Pancreas (tissue), 10 donors: ENCODE results near the gene LSAMP. TPM values are rescaled to one million over a fixed set of nuclear protein-coding genes. Genes with fewer than 3 reads are reported as not detected.

ENCODE experiments used
- ATAC-seq, 4 donors: fragments of 200-7000 bp; cut with Tn5 transposase; one replicate each; pipeline versions ENCODE4 v1.8.0 to v1.9.1; 2020; ENCODE audit warnings: mild to moderate bottlenecking in 4 of 4, moderate library complexity in 4 of 4
- DNase-seq, 6 donors: peaks; one replicate each; pipeline ENCODE4 v3.0.0-alpha.2; 2020
- FAIRE-seq: peaks from 2 replicates; lab custom pipeline; 2012; peaks lifted over from hg19 to GRCh38; lab: Jason Lieb, UNC
- H3K27ac ChIP-seq, 4 donors: fragments of 200-600 bp; sonication (generic); 1 replicate in 3 of 4; 2 replicates in 1 of 4; pipeline versions ENCODE4 v1.5.0 to v1.8.0; 2020
- H3K27me3 ChIP-seq, 4 donors: fragments of 200-600 bp; one replicate each; pipeline ENCODE4 v1.8.0; 2021
- H3K36me3 ChIP-seq, 3 donors: fragments of 200-600 bp; sonication (generic) in 1 of 3; one replicate each; pipeline versions ENCODE4 v1.5.0 to v1.8.0; 2020 to 2021
- H3K4me1 ChIP-seq, 3 donors: fragments of 200-600 bp; one replicate each; pipeline ENCODE4 v1.8.0; 2021
- H3K4me3 ChIP-seq, 4 donors: fragments of 200-600 bp; sonication (generic) in 2 of 4; one replicate each; pipeline versions ENCODE4 v1.5.0 to v1.8.0; 2020 to 2021
- H3K9me3 ChIP-seq, 4 donors: fragments of 200-600 bp; one replicate each; pipeline ENCODE4 v1.8.0; 2021
- WGBS, 2 donors: extraction: QIAGEN DNeasy Blood & Tissue Kit; methylation state at CpG; one replicate each; pipeline ENCODE4 v1.1.7; 2013; 5-methylcytosine and 5-hydroxymethylcytosine counted together
- intact Hi-C, 3 donors: fragments of 100-400 bp; cut with DNase I; formaldehyde crosslinking; loops; one replicate each; pipeline versions ENCODE4 v1.11.1 to v1.14.2; 2022
- polyA plus RNA-seq, 2 donors: library from polyadenylated mRNA; stranded (reverse); fragments of 200-250 nt; gene quantifications; one replicate each; pipeline ENCODE4 v1.2.3, GENCODE V29; 2013
- total RNA-seq, 6 donors: library from RNA; stranded (reverse); fragmentation: NEBNext Ultra II Directional in 4 of 6; extraction: Animal tissue kit (Norgen Biotek cat#: 25700) in 4 of 6; gene quantifications; one replicate each; pipeline versions ENCODE4 v1.2.1 to v1.2.4, GENCODE V29; 2021 to 2023
- TF ChIP-seq, protein P1 (sequence below), 4 donors: fragments of 200-600 bp; sonication (generic) in 3 of 4; IDR thresholded peaks; one replicate each; pipeline versions ENCODE4 v1.5.0 to v1.8.0; 2021; ENCODE audit warnings: antibody characterized with exemption in 4 of 4
- donor health status: healthy with polysubstance abuse.
- donor health status: DM: no; HTN: no; CAD: no; lungs with moderate emphysema.
- donor health status: DM: no; HTN: no; CAD: no.
- donor health status: control.
- donor health status: control.
- donor health status: Bipolar disorder and iron deficiency.
- donor health status: DM: yes; HTN: yes; CAD: no.
- donor health status: DM: no; HTN: no; CAD: no.
- donor health status: DM: no; HTN: no; CAD: no.
- donor health status: DM: yes; HTN: yes; CAD: no.

LSAMP gene
- total and polyA plus RNA-seq, 8 donors = 0.51 to 5.5 (median 1.5) TPM

DNA sequence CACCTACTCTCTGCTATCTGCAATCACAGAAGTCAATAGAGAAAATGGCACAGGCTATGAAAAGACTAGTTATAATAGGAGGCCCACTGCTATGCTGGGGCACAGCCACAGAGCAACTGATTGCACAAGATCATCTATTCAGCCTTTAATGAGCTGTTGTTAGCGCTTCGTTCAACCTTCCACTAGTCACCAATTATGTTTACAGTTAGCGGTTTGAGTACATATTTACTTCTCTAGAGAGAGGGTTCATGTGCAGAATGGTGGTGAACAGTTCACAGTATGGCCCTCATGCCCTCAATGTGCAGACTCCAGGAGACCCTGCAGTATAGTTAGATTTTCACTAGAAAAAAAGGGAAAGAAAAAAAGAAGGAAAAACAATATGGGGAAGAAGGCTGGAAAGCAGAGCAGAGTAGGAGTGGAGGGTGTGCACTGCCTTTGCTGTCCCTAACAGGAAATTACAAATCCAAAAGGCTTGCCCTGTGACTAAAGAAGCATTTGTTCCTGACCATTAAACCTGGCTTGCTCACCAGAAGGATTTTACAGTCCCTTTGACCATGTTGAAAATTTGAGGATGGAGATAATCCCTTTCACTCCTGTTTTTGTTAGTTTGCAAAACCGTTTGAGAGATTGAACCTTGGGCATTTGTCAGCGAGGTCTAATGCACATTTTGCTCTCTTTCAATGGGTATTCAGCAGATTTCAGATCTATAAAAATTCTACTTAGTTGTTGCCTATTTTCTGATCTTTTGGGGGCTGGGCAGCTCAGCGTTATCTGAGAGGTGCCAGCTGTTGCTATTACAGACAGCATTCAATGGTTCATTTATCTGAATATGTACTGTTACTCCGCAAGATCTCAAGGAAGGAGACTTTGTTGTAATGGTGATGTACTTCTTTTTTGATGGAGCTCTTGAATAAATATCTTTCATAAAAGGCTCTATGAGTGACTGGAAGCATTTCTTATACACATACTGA is 296.1 kb downstream of the LSAMP start:
- Histone ChIP-seq H3K36me3 (no peaks in the 10 kb centered on the region), H3K9me3 (no peaks in the 10 kb centered on the region), H3K27me3 (no peaks in the 10 kb centered on the region), H3K4me3 (no peak overlapping the region), H3K4me1 (no peaks in the 10 kb centered on the region), H3K27ac (no peak overlapping the region)
- TF ChIP-seq, protein P1, sequence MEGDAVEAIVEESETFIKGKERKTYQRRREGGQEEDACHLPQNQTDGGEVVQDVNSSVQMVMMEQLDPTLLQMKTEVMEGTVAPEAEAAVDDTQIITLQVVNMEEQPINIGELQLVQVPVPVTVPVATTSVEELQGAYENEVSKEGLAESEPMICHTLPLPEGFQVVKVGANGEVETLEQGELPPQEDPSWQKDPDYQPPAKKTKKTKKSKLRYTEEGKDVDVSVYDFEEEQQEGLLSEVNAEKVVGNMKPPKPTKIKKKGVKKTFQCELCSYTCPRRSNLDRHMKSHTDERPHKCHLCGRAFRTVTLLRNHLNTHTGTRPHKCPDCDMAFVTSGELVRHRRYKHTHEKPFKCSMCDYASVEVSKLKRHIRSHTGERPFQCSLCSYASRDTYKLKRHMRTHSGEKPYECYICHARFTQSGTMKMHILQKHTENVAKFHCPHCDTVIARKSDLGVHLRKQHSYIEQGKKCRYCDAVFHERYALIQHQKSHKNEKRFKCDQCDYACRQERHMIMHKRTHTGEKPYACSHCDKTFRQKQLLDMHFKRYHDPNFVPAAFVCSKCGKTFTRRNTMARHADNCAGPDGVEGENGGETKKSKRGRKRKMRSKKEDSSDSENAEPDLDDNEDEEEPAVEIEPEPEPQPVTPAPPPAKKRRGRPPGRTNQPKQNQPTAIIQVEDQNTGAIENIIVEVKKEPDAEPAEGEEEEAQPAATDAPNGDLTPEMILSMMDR (IDR thresholded peaks at IDR 0.05) = no peak
- WGBS, 2 donors = 47 to 65% methylated on average over 7 of the region's 7 CpGs
- ATAC-seq (peak in 2 of 4 donors; percentile 43 to 56), DNase-seq (no peak), FAIRE-seq (no peak)
- intact Hi-C loops = loop anchor here in 1 of 3 donors (10.0 kb wide), 1 partner anchor 606 kb away; no protein-coding TSS in a partner anchor

DNA sequence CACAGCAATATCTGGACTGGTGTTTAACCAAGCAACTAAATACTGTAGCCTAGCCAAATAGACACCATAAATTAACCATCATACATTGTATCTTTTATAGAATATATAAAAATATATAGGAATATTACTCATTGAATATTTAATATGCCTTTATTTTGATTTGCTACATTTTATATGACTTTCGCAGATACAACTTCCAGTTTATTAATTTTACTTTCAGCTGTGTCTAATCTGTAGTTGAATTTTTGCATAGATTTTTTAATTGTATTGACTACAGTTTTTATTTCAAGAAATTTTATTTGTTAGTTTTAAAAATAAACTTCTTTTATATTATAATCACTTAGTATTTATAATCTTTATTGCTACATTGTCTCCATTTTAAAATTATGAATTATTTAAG is 299.7 kb downstream of the LSAMP start:
- Histone ChIP-seq H3K36me3 (no peaks in the 10 kb centered on the region), H3K27me3 (no peaks in the 10 kb centered on the region), H3K4me1 (no peaks in the 10 kb centered on the region), H3K27ac (no peak overlapping the region), H3K4me3 (no peak overlapping the region), H3K9me3 (no peaks in the 10 kb centered on the region)
- TF ChIP-seq, protein P1 (IDR thresholded peaks at IDR 0.05) = no peak
- no peak for FAIRE-seq
- WGBS, 2 donors = 96 to 100% methylated on average over 1 of the region's 1 CpG
- DNase-seq = no peak
- ATAC-seq = no peak
- intact Hi-C loops = loop anchor here in 1 of 3 donors (10.0 kb wide), 1 partner anchor 609 kb away; no protein-coding TSS in a partner anchor

DNA sequence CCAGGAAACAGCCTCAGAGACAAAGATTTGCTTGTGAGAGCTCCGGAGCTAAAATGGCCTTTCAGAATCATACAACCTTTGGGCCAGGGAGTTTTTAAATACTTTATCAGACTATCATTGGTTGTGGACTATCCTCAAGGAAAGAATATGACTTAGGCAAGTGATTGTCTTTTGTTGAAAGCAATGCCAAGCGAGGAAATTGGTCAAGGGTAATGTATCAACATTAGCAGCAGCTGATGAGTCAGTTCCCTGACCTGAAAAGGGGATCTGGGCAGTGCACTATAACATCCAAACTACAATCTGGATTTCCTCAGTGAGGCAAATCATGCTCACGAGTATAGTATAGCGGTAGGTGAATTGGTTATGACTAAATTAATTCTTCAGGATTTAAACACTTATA is 303.6 kb downstream of the LSAMP start:
- Histone ChIP-seq H3K27ac (no peak overlapping the region), H3K4me1 (no peaks in the 10 kb centered on the region), H3K9me3 (no peaks in the 10 kb centered on the region), H3K27me3 (no peaks in the 10 kb centered on the region), H3K4me3 (no peak overlapping the region), H3K36me3 (no peaks in the 10 kb centered on the region)
- ATAC-seq = no peak
- DNase-seq = no peak
- no peak for FAIRE-seq
- 81 to 84% methylated on average over 4 of the region's 4 CpGs for whole genome bisulfite sequencing, 2 donors
- intact Hi-C loops = loop anchor here in 1 of 3 donors (10.0 kb wide), 1 partner anchor 613 kb away; no protein-coding TSS in a partner anchor
- TF ChIP-seq, protein P1 (IDR thresholded peaks at IDR 0.05) = no peak

DNA sequence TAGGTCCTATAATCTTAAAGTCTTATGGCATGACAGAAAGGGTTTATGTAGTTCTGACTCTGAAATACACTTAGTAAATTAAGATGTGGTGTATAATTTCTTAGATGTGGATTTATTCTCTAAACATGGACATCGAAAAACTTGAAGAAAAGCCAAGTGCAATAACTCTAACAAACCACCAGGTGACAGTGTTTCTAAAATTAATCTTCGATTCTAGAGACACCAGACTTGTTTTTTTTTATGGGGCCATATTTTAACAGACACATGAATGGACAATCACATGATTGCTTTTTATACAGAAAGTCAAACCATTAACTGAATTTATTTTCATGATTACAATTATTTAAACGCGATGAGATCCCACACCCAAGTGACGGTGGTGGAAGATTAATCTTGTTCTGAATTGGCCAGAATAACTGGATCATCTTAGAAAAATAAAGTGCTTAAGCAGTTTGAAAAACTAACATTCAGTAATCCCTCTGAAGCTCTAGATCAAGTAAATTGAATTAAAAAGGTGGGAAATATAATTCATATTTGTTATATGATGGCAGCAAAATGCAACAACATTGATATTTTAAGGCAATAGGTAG is 305.1 kb downstream of the LSAMP start:
- ATAC-seq (peak in 1 of 4 donors; percentile 29), FAIRE-seq (peak; percentile 71), DNase-seq (no peak)
- no peak overlapping the region for H3K27ac ChIP-seq
- no peaks in the 10 kb centered on the region for H3K4me1 ChIP-seq
- WGBS, 2 donors = 23 to 24% methylated on average over 5 of the region's 5 CpGs
- intact Hi-C loops = loop anchor here in 1 of 3 donors (10.0 kb wide), 1 partner anchor 615 kb away; no protein-coding TSS in a partner anchor
- TF ChIP-seq, protein P1 (IDR thresholded peaks at IDR 0.05) = peak; percentile 27 to 72 (median 46)
- H3K9me3 ChIP-seq = no peaks in the 10 kb centered on the region
- no peaks in the 10 kb centered on the region for H3K36me3 ChIP-seq
- H3K27me3 ChIP-seq = no peaks in the 10 kb centered on the region
- H3K4me3 ChIP-seq = no peak overlapping the region
